GM18519 (cell line): ENCODE data around the gene GOLGA6D.
"Not testable (repeated sequence)": the region's sequence is repeated elsewhere in the genome, so short reads cannot be mapped to it uniquely, and the experiment has no call there.

Source experiments
- ATAC-seq: cut with Tn5 transposase; IDR thresholded peaks from one replicate; pipeline ENCODE4 v1.9.1; 2021; ENCODE audit warnings: mild to moderate bottlenecking, moderate library complexity; ENCODE audit not compliant: unreplicated experiment, low FRiP score

The GOLGA6D gene

DNA sequence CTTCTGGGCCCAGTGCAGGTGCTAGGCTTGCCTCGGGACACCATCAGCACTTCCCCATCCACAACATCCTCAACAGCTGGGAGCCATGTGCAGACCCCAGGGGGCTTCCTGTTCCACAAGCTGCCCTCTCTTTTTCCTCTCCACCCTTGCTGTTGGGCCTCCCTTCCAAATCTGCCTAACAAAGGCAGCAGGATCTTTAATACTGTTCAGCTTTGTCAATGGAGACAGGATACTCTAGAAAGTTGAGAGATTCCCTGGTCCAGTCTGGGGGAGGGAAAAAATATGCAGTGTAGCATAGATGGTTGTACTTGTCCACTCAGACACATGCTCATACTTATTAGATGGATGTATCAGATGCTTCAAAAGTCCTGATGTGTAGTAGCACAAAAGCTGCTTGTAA, 4.1 kb upstream of the GOLGA6D start:
- ATAC-seq = not testable (repeated sequence)

DNA sequence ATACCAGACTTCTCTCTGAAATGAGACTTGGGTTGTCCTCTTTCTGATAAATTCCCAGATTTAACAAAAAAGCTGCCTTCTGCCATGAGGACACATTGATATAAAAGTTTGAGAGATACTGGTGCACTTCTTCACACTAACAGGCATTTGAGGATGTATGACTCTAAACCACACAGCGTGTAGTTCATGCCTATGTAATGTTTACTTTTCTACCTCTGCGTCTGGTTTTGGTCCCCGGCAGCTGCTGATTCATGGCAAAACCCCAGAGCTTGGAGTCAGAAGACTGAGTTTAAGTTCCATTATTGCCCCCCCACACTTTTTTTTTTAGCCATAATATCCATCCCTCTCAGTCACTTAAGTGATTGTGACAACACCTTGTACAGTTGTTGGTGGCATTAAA, 1.5 kb downstream of the GOLGA6D start:
- ATAC-seq = not testable (repeated sequence)

DNA sequence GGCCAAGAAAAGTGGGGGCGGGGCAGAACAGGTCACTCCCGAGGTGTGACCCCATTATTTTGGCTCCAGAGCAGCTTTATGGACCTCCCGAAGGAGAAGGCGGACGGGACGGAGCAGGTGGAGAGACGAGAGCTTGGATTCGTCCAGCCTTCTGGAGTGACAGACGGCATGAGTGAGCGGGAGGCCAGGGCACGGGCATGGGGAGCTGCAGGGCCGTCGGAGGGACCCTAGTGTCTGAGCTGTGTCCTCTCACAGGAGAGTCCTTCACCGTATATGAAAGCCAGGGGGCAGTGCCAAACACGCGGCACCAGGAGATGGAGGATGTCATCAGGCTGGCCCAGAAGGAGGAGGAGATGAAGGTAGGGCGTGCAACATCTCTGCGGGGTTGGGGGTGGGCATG, 11.0 kb downstream of the GOLGA6D start:
- ATAC-seq = not testable (repeated sequence)

DNA sequence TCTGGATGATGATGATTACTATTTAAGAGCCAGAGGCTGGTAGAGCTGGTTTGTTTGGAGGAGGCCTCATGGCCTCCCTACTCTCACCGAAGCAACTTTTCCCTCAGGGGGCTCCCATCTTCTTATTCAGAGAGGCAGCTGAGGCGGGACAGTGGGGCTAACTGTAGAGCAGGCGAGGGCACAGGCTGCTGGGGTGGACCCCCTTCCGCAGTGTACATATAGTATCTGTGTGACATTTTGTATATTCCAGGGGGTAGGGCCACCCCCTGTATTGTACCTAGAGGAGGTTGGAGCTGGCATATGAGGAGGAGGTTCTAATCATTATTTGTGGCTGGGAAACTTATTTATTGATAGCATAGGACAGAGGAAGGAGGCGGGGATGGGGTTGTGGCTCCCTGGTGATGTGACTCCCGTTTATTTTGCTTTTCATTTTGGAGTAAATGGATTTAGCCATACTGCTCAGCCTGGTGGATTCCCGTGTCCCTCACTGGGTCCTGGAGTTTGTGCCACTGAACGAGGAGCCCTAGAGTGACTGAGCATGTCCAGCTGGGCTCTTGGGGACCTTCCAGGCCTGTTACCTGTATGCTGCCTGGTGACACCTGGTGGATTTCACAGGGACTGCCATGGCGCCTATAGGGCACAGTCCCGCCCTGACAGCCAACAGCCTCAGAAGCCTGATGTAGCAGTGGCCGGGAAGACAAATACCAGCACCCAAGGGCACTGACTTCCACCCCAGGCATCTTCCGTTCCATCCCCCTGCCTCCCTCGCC, 16.1 kb downstream of the GOLGA6D start:
- not testable (repeated sequence) for ATAC-seq

DNA sequence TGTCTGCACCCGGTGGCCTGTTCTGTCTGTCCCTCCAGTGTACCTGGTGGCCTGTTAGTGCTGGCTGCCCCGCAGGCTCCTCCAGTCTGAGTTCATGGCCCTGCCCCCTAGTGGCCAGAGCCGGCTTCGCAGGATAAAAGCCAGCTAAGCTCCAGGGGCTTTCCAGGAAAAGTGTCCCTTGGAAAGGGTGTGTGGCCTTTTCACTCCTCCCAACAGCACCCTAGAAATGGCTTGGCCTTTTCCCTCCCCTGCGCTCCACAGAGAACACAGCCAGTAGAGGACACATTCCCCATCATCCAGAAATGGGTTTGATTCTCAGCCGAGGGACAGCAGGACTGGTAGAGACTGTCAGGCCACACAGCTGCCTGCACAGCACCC, 16.7 kb downstream of the GOLGA6D start:
- not testable (repeated sequence) for ATAC-seq

DNA sequence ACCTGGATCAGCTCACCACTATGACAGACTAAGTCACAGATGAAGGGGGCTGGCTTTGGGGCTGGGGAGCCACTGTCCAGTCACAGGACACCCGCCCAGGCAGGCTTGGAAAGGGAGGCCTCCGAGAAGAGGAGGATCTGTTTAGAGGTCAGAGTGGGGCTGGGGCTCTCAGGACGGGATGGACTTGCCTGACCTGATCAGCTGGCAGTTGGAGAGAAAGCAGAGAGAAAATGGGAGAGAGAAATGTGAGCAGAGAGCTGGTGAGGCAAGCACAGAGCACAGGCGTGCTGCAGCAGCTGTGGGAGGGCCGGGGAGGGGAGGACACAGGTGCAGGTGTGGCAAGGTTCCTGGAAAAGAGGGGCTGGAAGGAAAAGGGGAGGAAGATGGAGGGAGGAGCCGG, 17.4 kb downstream of the GOLGA6D start:
- ATAC-seq = not testable (repeated sequence)

DNA sequence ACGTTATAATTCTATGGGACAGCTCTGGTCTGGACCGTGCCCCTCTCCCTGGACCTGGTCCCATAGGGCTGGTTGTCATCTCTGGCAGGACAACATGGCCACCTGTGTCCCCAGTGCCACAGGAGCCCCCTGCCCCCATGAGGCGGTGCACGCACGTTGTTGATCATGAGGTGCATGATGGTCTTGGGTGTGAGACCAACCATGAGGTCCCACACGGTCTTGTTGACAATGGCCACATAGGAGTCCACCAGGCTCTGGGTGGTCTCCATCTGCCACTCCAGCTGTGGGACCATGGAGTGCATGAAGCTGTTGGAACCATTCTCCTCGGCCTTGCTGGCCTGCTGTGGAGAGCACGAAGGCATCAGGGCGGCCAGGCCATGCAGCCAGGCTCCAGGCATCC, 19.7 kb downstream of the GOLGA6D start:
- ATAC-seq = no peak

DNA sequence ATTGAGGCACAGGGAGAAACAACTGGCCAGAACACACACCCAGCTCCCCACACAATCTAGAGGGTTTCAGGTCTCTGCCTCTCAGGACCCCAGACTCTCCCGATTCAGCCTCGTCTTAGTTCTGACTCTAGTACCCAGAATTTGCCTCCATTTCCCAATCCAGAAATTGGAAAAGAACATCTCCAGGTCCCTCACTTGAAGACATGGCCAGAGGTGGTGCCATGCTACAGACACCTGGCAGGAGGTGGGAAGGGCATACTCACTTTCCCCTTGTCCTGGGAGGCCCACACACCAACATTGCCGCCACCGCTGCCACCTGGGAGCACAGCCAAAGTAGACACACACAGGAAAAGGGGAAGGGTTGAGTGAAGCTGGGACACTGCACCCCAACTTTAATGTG, 20.1 kb downstream of the GOLGA6D start:
- not testable (repeated sequence) for ATAC-seq

DNA sequence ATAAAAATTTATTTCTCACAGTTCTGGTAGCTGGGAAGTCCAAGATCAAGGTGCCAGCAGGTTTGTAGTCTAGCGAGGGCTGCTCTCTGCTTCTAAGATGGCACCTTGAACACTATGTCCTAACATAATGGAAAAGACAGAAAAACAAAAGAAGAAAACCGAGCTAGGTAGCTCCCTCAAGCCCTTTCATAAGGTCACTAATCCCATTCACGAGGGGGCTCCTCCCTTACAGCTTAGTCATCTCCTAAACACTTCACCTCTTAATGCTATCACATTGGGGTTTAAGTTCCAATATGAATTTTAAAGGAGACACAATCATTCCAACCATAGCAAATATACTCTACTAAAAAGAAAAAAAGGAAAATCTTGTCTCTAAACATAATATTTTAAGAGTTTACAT, 23.6 kb downstream of the GOLGA6D start:
- ATAC-seq = no peak

DNA sequence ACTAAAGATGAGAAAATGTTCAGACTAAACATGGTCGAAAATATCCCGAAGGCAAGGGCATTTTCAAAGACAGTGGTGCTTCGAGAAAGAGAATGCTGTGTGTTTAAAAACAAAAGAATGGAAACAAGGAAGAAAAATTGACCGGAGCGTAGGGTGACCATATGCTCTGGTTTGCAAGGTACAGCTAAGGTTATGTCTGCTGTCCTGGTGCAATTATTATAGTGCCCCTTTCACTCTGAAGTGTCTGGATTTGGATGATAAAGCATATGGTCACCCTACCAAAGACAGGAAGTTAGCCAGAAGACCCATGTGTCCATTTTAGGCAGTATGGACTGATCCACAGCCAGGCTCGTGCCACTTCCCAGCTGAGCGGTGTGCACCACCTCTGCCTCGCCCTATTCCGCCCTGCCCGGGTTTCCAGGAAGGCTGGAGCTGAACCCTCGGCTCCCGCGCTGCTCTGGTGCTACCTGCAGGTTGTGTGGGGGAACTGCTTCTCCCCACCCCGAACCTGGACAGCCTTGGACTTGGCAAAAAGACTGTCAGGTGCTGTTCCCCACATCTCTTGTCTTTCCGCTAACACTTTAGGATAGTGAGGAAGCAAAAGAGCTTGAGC, 25.2 kb downstream of the GOLGA6D start:
- ATAC-seq = no peak

DNA sequence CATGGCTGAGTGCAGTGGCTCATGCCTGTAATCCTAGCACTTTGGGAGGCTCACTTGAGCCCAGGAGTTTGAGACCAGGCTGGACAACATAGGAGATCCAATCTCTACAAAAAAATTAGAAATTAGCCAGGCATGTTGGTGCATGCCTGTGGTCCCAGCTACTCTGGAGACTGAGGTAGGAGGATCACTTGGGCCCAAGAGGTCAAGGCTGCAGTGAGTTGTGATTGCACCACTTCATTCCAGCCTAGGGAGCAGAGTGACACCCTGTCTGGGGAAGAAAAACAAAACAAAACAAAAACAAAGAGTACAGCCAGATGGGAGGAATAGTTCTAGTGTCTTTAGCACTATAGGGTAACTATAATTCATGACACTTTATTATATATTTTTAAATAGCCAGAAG, 27.1 kb downstream of the GOLGA6D start:
- ATAC-seq = no peak

DNA sequence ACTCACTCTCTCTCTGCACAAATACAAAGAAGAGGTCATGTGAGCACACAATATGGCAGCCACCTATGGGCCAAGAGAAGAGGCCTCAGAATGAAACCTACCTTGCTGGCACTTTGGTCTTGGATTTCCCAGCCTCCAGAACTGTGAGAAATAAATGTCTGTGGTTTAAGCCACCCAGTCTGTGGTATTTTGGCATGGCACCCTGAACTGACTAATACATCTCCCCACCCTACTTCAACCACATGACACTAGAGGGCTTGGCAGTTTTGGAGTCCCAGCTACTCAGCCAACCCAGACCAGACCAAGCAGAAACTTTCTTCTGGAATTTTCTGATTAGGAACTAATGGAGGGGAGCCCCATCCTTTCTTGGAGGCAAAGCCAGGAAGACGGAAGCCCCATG, 29.9 kb downstream of the GOLGA6D start:
- not testable (repeated sequence) for ATAC-seq

DNA sequence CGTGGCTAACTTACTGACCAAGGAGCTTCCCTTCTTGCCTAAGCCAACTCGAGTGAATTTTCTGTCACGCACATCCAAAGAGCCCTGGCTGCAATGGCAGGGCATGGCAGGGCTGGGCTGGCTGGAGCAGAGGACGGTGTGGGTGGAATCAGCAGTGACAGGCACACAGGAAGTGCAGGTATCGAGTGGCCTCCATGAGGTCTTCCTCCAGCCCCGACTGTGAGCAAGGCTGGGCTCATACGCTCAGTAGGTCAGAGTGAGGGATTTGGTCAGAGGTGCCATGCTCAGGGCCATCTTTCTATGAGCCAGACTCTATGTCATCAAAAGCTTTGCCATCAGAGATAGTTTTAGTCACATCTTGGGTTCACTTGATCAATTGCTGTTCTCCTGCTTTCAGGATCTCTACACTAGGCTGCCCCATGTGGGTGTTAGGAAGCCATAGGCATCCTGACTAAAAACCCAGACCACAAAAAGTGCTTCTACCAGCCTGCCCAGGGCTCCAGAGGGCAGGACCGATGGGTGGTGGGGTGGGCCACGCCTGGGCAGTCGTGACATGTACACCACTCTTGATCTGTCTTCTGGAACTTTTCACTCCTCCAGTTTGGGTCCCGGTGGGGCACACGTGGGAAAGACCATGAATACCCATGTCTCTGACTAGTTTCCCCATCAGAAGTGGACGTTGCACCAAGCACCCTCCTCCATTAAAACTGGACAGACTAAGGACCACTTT, 30.6 kb downstream of the GOLGA6D start:
- no peak for ATAC-seq

DNA sequence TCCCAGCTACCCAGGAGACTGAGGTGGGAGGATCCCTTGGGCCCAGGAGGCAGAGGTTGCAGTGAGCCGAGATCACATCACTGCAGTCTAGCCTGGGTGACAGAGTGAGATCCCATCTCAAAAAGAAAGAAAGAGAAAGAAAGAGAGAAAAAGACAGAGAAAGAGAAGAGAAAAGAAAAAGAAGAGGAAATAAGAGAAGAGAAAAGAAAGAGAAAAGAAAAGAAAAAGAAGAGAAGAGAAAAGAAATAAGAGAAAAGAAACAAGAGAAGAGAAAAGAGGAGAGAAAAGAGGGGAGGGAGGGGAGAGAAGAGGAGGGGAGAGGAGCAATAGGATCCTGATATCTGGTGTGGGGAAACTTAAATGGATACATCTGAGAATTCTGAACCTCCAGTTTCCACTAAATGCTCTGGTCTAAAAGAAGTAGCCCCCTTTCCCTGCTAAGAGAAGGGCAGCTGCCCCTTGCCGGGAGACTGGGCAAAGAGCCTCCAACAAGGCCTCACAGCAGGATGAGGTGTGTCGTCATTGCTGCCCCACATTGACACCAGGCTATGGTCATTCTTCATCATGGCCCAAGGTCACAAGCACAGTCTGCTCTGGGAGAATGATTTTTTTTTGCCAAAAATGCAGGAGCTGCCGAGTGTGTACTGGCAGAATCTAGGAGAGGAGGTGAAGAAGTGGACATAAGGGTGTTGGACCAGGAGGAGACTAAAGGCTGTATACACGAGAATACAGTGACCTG, 32.1 kb downstream of the GOLGA6D start:
- ATAC-seq = no peak

DNA sequence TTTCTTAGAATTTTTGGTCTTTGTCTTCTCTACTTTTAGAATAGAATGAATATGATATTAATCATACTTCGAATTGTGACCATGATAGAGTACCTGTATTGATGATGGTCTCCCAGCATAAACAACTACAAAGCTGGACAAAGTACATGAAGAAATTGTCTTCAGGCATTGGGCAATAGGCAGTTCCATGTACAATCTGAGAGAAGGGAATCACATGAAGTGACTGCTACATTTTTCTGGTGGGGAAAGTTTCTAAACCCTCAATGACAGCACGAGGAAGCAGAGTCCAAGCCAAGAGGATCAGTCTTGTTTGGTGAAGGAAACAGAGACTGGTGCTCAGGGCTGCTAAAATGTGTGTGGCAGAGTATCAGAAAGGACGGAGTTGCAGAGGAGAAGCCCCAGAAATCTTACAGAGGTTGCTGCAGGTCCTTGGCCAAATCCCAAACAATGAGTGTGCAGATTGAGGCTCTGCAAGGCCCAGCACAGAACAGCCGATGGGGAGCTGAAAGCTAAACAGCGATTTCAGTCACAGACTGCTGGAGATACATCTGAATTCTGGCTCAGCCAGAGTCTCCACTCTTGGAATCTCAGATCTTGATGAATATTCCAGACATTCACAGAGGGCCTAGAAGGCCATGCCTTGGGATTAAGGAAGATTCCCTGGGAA, 36.7 kb downstream of the GOLGA6D start:
- ATAC-seq = not testable (repeated sequence)

DNA sequence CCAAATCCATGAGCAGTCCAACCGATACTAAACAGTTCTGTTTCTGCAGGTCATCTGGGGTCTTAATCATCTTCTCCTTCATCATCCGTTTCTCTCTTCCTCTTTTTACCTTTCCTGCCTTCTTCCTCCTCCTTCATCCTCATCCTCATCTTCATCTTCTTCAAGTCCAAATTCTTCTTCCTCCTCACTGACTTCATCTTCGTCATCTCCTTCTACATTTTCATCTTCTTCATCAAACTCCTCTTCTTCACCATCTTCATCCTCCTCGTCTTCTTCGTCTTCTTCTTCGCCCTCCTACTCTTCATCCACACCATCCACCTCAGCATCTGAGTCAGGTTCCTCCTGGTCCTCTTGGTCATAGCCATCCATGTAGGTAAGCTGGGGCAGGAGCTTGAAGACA, 39.1 kb downstream of the GOLGA6D start:
- no peak for ATAC-seq

DNA sequence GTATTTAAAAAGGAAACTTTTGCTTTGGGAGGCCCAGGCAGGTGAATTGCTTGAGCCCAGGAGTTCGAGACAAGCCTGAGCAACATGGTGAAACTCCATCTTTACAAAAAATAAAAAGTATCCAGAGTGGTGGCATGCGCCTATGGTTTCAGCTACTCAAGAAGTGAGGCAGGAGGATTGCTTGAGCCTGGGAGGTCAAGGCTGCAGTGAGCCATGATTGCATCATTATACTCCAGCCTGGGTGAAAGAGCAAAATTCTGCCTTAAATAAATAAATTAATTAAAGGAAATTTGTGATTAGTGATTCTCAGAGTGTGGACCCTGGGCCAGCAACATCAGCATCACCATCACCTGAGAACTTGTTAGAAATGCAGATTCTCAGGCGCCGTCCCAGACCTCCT, 43.3 kb downstream of the GOLGA6D start:
- ATAC-seq = no peak

DNA sequence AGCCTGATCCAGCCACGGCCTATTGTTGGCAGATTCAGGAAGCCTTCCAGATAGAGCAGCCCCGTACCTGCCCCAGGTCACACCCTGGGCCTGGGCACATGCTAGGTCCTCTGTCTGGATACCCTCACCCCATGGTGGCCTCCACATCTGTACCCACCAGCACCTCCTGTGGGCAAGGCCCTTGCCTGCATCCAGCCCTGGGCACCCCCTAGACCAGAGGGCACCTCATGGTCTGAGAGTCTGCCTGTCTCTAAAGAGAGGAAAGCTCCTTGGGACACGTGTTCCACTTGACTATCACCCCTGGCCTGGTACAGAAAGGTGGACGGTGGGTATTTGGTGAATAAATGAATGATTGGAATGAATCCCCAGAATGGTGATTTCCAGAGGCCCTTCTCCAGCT, 44.4 kb downstream of the GOLGA6D start:
- ATAC-seq = no peak

DNA sequence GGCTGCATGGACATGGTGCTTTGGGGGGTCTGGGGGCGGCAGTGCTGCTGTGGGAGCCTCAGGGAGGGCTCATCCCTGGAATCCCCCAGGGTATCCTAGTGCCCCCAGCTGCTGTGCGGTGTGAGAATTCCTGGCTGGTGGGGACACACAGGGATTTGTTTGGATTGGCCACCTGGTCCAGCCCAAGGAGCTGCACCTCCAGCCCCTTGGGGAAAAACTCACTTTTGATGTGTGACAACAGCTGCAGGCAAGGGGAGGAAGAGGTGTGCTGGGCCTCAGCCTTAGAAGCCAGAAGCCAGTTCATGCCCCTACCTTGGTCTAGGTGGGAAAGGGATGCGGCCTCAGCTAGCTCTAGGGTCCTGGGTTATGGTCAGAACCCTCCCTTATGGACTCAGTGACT, 44.9 kb downstream of the GOLGA6D start:
- ATAC-seq = no peak

DNA sequence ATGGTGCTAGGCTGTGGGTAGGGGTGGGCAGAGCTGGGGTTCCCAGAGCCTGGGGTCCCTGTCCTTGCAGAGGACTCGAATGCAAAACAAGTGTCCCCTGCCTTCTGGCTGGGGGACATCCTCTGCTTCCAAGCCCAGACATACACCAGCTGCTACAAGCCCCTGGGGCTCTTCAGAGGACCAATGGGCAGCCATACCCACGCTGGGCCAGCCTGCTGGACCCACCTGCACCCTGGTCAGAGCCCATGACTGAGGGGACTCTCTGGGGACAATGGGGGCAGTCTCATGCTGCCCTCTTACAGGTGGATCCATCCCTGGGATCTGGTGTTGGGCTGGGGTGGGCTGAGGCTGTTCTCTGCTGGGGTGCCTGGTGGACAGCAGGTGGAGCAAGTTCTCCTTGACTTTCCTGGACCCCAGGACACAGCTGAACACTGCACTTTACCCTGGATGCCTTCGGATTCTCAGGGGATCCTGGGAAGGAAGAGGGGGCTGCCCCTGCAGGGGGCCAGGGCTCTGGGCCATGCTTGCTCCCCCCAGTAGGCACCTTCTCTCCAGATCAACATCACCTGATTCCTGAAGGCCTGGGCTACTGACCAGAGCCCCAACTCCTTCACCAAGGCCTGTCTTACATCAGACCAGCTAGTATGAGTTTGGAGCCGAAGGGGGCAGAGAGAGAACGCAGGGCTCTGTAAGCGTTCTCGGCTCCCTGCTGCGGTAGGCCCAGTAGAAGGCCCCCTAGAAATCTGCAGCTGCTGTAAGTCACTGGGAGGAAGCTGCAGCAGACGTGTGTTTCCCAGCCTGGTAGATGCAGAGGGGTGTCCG, 46.1 kb downstream of the GOLGA6D start:
- ATAC-seq = no peak
